ENCODE results near the gene GPNMB. TPM values are rescaled to one million over a fixed set of nuclear protein-coding genes. Genes with fewer than 3 reads are reported as not detected.
"Not testable (repeated sequence)": the region's sequence is repeated elsewhere in the genome, so short reads cannot be mapped to it uniquely, and the experiment has no call there.

The GPNMB gene
- total RNA-seq, 1 donor, result 60.9 TPM

DNA sequence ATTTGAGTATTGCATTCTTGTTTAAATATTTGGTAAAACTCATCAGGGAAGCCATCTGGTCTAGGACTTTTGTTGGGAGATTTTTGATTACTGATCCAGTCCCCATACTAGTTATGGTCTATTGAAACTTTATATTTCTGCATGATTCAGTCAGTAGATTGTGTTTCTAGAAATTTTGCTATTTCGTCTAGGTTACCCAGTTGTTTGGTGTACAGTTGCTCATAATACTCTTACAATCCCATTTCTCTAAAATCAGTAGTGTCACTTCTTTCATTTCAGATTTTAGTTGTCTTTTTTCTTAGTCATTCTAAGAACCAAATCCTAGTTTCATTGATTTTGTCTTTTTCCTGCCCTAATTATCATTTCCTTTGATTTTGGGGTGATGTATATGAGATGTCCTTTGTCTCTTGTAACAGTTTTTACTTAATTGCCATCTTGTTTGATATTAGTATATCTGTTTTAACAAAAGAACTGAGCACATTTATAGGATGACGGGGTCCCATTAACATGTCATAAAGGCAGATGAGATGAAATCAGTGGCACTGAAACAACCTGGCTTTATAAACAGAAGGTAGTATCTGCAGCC is 60.5 kb downstream of the GPNMB start:
- no peak for DNase-seq (ENCODE audit: low read depth)
- TF ChIP-seq, protein P1, sequence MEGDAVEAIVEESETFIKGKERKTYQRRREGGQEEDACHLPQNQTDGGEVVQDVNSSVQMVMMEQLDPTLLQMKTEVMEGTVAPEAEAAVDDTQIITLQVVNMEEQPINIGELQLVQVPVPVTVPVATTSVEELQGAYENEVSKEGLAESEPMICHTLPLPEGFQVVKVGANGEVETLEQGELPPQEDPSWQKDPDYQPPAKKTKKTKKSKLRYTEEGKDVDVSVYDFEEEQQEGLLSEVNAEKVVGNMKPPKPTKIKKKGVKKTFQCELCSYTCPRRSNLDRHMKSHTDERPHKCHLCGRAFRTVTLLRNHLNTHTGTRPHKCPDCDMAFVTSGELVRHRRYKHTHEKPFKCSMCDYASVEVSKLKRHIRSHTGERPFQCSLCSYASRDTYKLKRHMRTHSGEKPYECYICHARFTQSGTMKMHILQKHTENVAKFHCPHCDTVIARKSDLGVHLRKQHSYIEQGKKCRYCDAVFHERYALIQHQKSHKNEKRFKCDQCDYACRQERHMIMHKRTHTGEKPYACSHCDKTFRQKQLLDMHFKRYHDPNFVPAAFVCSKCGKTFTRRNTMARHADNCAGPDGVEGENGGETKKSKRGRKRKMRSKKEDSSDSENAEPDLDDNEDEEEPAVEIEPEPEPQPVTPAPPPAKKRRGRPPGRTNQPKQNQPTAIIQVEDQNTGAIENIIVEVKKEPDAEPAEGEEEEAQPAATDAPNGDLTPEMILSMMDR (IDR thresholded peaks at IDR 0.05; ENCODE audit: insufficient read depth, low read depth, low read length), result no peak
- no peak overlapping the region for H3K4me3 ChIP-seq (ENCODE audit: low read depth, low read length)

DNA sequence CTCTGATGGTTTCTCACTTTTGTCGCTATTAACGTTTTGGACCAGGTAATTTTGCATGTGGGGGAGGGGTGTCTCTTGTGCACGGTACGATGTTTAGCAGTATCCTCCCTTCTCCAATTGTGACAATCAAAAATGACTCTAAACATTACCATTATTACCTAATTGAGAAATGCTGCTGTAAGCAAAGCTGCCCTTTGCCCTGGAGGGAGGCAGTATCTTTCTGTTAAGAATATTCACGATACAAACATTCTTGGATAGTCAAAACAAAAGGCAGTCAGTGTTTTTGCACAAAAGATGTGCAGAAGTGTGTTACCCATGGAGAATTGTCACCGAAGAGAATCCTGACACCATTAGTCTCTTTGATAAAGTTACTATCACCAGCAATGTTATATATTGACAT is 62.2 kb downstream of the GPNMB start:
- TF ChIP-seq, protein P1 (IDR thresholded peaks at IDR 0.05; ENCODE audit: insufficient read depth, low read depth, low read length), result no peak
- DNase-seq (ENCODE audit: low read depth), result no peak

DNA sequence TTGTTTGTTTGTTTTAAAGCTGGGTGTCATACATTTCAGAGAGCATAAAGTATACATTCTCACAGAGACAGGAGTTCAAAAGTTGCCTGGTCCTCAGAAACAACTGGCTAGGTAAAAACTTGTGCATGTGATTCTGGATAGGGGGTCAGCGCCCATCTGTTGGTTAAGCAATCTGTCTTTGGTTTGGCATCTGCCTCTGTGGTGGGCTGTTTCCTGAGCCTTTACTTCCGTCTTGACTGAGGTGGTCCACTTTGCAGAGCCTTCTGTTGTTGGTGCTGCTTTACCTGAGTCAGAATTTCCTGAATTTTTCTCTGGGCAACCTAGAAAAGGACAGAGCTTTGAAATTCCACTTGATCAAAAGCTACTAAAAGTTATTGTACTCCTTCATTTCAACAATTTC is 65.6 kb downstream of the GPNMB start:
- not testable (repeated sequence) for DNase-seq (ENCODE audit: low read depth); H3K4me3 ChIP-seq (ENCODE audit: low read depth, low read length)

More for the DNA sequence above, 62.2 kb downstream of the GPNMB start:
- no peak overlapping the region for H3K4me3 ChIP-seq (ENCODE audit: low read depth, low read length)

DNA sequence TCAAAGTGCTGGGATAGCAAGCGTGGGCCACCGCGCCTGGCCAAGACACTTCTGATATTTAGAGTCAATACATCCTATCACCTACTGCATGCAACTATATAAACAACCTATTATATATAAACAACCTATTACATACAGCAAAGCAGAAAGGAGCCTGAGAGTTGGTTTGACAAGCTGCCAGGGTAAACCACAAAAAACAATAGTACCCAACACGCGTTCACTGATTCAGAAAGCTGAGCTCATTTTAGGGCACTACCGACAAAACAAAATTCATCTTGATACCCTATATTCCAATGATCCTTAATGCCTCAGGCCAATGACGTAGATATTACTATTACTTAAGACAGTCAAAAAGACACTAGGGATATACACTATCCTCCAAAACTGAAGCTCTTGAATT is 68.8 kb downstream of the GPNMB start:
- TF ChIP-seq, protein P1 (IDR thresholded peaks at IDR 0.05; ENCODE audit: insufficient read depth, low read depth, low read length), result no peak
- DNase-seq (ENCODE audit: low read depth), result no peak
- no peak overlapping the region for H3K4me3 ChIP-seq (ENCODE audit: low read depth, low read length)

Other genes with a start within 250 kb of the GPNMB start
- gene HYCC1, start 232.6 kb upstream of the GPNMB start, total RNA-seq, result 59.3 and 69.1 TPM in 2 replicates
- 27.6 and 34.1 TPM in 2 replicates for gene KLHL7, start 141.0 kb upstream of the GPNMB start, total RNA-seq
- 18.0 and 34.5 TPM in 2 replicates for gene NUP42, start 64.7 kb upstream of the GPNMB start, total RNA-seq
- 60.0 and 62.8 TPM in 2 replicates for gene MALSU1, start 52.6 kb downstream of the GPNMB start, total RNA-seq
- 9.1 and 12.2 TPM in 2 replicates for gene IGF2BP3, start 223.7 kb downstream of the GPNMB start, total RNA-seq

Data from fibroblast of villous mesenchyme (primary cell).